AG20443 (cell line): ENCODE measurements around the gene EFNA3.
"Not testable (repeated sequence)": the region's sequence is repeated elsewhere in the genome, so short reads cannot be mapped to it uniquely, and the experiment has no call there.

Source experiments
- DNase-seq: peaks from one replicate; pipeline ENCODE4 v3.0.0; 2012; ENCODE audit warnings: low spot score, mixed read lengths

EFNA3 gene

DNA sequence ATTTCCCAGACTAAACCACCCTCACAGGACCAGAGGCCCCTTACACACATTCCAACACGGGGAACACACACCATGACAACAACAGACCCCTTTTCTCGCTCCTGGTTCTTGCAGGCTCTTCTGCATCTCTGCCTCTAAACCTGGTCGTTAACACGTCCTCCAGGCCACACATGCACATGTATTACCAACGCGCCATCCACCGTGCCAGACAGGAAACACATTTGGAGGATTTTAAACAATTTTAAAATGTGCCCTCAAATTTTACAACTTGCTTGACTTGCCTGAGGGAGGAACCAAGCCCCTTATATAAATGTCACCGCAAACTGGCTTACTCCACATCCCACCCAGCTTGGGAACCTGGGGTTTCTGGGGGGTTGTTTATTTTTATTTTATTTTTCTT, 32.2 kb downstream of the EFNA3 start:
- no peak for DNase-seq

GRCh38 chr1:155113450-155113980, 34.9 kb downstream of the EFNA3 start:
- no peak for DNase-seq

GRCh38 chr1:155116113-155116764, 37.6 kb downstream of the EFNA3 start:
- no peak for DNase-seq

DNA sequence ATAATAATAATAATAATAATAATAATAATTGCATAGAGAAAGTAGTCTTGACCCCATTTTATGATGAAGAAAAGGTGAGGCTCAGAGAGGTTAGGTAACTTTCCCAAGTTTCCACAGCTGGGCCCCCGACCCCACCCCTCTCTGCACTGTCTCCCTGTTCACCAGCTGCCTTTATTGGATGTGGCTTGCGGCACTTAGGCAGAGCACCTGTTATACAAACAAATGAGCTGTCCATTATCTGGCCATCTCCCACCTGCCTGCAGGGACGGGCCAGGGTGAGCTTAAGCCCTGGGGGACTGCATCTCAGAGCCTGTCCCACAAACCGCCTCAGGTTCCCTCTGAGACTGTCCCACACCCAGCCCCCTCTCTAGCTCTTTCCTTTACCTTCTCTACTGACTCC, 39.0 kb downstream of the EFNA3 start:
- DNase-seq: peak; percentile 5

DNA sequence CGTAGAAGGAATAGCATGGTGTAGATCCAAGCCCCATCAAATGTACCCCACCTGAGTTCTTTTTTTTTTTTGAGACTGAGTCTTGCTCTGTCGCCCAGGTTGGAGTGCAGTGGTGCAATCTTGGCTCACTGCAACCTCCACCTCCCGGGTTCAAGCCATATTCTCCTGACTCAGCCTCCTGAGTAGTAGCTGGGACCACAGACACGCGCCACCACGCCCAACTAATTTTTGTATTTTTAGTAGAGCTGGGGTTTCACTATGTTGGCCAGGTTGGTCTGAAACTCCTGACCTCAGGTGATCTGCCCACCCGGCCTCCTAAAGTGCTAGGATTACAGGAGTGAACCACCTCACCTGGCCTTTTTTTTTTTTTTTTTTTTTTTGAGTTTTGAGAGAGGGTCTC, 39.5 kb downstream of the EFNA3 start:
- not testable (repeated sequence) for DNase-seq

- DNase-seq: peak; percentile 7
Observed at GRCh38 chr1:155120253-155120652, 41.6 kb downstream of the EFNA3 start.

GRCh38 chr1:155121249-155121648, 42.6 kb downstream of the EFNA3 start:
- no peak for DNase-seq

- no peak for DNase-seq
Observed at GRCh38 chr1:155122308-155122707, 43.7 kb downstream of the EFNA3 start.

DNA sequence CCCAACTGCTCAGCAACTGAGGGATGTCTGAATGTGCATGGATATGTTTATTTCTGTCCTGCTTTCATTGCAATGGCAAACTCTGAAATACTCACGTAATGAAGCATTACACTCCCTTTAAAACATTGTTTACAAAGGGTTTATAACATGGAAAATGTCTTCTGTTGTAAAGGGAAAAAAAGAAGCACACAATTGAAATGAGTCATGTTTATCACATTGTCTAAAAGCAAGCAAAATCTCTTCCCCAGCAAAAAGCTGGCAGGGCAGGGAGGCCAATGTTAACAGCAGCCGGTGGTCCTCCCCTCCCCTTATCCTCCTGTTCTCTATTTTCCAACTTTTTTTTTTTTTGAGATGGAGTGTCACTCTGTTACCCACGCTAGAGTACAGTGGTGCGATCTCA, 45.2 kb downstream of the EFNA3 start:
- no peak for DNase-seq

DNA sequence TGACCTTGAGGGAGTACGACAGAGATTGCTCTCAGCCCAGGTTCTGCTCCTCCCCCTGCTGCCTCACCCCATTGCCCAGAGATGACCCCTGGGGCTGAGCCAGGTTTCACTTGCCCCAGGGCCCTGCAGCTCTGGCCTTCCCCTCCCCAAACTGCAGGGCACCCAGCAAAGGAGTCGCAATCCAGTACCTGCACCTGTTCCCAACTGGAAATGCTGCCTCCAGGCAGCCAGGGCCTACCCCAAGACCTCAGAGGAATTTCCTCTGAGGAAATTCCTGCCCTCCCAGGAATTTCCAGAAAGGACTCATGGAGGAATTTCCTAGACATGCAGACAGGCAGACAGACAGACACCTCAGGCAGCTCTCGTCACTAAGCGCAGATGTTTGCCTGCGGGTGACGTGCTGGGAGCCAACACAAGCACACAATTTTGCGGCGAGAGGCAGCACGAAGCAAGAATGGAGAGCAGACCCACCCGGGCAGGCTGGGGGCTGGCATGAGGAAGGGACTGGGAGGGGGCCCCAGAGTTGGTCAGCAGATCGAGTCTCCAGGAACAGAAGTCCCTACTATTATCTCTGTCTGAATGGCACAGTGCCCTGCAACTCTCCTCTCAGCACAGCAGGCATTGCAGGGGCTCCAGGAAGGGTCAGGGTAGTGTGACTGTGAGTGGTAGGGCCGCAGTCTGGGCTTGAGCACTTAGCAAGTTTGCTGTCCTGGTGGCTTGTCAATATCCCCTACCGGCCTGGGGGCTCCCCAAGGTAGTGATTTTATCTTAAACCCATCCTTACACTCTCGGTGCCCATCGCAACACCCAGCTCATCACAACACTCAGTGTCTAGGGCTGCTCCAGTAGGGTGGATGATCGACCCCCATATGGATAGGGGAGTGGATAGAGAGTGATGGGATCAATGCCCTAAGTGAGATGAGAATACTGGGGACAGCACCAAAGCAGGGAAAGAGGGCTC, 46.1 kb downstream of the EFNA3 start:
- no peak for DNase-seq

DNA sequence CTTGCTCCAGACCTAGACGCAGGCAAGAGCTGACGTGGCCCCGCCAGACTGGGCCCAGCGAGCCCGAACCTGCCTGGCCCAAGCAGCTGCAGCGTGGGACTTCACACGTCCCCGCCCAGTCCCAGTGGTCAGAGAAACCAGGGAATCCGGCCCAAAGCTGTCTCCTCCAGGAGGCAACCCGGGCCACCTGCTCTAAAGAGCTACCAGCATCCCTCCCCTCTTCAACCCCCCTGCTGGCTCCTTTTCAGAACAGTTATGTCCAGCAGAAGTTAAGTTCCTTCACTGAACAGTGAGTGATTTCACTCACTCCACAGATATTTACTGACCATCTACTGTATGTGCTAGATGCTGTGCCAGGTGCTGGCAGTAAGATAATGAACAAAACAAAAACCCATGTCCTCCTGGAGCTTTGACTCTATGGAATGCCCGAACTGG, 46.9 kb downstream of the EFNA3 start:
- no peak for DNase-seq

- DNase-seq: peak; percentile 38
Observed at GRCh38 chr1:155125946-155126555, 47.4 kb downstream of the EFNA3 start.

- DNase-seq: no peak
Observed at GRCh38 chr1:155126556-155127104, 48.0 kb downstream of the EFNA3 start.

DNA sequence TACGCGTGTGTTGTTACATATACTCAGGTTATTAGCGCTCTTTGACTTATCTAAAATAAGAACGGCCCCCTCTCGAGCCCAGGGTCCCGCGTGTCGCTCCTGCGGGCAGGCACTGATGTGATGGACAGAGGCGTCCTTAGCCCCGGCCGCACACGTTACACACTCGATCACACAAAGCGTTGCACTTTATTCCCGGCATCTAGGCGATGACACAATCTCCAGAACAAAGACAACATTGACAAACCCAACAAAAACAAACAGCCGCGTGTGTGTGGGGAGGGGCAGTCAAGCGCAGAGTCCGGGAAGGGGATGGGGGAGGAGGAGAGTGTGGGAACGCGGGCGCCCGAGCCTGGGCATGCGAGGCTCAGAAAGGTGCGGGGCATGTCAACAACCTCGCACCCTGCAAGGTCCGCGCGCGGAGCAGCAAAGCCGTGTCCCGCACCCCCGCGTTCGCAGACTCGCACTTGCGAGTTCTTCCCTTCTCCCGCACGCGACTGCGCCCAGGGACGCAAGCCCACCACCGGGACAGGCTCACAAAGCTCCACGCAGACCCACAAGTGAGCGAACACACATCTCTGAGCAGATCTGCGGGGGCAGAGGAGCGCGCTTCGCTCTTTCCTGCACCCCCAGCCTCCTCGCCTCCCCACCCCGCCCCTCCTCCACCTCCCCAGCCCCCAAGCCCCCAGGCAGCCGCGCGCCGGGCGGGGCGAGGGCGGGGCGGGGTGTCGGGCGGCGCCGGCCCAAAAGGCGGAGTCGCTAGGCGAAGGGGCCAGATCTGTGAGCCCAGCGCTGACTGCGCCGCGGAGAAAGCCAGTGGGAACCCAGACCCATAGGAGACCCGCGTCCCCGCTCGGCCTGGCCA, 48.7 kb downstream of the EFNA3 start, which contains the start of gene EFNA1:
Gene EFNA1 (plus strand): TSS at position 772 of the 862 bp plus-strand sequence. CDS start 102 bp downstream, outside the sequence.
- peak; percentile 66 for DNase-seq

DNA sequence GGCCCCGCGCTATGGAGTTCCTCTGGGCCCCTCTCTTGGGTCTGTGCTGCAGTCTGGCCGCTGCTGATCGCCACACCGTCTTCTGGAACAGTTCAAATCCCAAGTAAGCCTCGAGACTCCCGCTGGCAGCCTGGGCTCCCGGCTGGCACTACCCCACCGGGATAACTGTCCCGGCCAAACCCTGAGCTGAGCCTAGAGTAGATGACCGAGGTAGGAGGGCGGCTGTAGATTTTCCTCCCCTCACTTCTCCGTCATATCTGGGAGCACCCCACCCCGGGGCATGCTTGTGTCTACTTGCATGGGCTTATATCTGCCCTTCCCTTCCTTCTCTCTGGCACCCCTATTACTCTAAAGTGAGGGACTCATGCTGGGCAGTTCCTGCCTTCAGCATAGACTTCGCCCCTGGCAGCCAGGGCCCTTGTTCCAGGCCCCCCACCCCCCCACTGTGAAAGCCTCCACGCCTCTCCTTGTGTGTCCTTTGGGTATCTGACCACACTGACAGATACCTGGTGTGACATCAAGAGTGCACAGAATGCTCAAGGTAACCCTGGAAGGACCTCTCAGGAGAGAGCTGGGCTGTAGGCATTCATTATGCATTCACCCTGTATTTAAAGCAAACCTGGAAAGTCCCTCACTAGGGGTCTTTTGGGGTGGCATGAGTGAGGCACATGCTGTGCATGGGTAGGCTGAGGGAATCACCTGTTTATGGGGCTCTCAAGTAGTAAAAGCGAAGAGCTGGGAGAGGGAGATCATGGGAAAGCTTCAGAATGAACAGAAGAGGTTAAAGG, 49.5 kb downstream of the EFNA3 start:
- no peak for DNase-seq

DNA sequence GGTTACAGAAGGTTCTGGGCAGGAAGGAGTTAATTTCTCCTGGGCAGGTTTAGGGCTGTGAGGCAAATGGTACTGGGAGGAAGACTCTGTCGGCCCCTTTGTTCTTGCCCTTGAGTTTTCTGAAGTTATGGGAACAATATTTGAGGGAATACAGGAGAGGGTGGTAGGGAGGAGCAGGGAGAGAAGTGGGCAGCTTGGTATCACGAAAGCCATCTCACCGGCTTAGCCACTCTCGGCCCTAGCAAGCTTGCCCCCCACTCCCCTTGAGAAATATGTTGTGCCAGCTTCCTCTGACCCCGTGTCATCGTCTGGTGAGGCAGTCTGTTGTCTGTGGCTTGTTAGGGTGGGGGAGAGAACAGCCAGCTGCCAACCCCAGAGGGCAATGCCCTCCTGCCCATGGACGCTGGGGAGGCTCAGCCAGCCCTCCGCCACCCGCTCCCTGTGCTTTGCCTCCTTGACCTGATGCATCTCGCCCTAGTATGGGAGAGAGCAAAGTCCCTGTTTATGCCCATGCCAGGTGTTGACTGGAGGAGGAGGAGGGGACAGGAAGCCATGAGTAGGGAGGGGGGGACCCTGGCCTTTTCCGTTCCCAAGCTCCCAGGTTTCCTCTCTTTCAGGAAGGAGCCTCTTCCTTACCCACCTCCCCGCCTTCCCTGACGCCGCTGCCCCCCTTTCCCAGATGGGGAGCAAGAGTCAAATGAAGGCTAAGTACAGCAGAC, 50.3 kb downstream of the EFNA3 start:
- DNase-seq: no peak

DNA sequence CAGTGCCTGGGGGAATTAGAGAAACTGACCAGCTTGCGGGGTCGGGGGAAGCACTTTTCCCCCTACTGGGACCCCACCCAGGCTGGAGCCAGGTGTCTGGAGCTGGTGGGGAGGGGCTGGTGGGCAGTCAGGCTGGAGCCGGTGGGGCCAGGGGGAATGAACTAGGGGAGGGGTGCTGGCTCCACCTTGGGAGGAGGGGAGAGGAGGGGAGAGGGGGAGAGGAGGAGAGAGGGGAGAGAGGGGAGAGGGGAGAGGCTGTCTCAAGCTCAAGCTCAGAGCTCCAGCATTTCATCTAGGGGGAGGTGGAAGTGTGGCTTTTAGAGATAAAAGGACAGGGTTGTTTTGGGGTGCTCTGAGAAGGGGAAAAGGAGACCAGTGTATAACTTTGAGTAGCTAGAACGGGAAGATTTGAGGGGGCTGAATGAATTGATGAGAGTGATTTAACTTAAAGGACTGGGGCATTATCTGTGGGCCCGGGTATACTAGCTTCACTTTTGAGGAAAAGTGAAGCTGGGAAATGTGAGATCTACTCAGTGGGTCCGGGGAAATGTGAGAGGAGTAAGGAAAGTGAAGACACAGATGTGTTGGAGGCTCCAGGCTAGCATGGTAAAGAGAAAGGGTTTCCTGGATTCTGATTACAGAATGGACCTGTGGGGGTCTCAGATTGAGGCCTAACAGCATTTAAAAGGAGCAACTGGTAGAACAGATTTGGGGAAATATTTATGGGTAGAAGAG, 51.8 kb downstream of the EFNA3 start:
- no peak for DNase-seq

GRCh38 chr1:155131285-155131684, 52.6 kb downstream of the EFNA3 start:
- DNase-seq: no peak

DNA sequence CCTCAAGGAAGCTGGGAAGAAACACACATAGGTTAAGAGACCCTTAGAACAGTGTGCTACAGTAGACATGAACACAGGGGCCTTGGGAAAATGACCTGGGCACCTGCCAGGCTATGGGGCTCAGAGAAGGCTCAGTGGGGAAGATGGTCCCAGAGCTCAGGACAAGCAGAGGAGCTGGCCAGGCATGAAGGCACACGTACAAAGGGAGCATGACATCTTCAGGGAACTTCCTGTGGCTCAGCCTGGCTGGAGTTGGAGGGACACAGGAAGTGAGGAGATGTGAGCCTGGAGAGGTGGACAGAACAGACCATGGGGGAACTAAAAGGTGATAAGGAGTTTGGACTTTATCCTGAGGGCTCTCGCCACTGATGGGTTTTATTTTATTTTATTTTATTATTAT, 53.2 kb downstream of the EFNA3 start:
- no peak for DNase-seq
